Smooth muscle cell (in vitro differentiated cells): Measurements from ENCODE around the gene SYNJ2. TPM values are rescaled to one million over a fixed set of nuclear protein-coding genes. Genes with fewer than 3 reads are reported as not detected.

Source experiments
- DNase-seq: peaks from one replicate; lab custom pipeline; 2025; ENCODE audit not compliant: unreplicated experiment; lab: John Stamatoyannopoulos, UW
- H2AFZ ChIP-seq: fragments of 200-600 bp; sonication (generic); 2 replicates; pipeline ENCODE4 v1.6.0; 2016; ENCODE audit warnings: antibody characterized with exemption, low read depth, mild to moderate bottlenecking
- H3F3A ChIP-seq: fragments of 200-600 bp; sonication (generic); 2 replicates; pipeline ENCODE4 v1.6.0; 2017; ENCODE audit warnings: antibody characterized with exemption, low read depth
- H3K27ac ChIP-seq: fragments of 200-600 bp; sonication (generic); 2 replicates; pipeline ENCODE4 v1.5.1; 2016; ENCODE audit warnings: low read depth, mild to moderate bottlenecking
- H3K27me3 ChIP-seq: fragments of 200-600 bp; sonication (generic); 2 replicates; pipeline ENCODE4 v1.6.1; 2016; ENCODE audit warnings: low read depth, mild to moderate bottlenecking
- H3K36me3 ChIP-seq: fragments of 200-600 bp; sonication (generic); 2 replicates; pipeline ENCODE4 v1.5.1; 2016; ENCODE audit warnings: low read depth
- H3K4me1 ChIP-seq: fragments of 200-600 bp; sonication (generic); 2 replicates; pipeline ENCODE4 v1.5.1; 2016; ENCODE audit warnings: low read depth
- H3K4me2 ChIP-seq: fragments of 200-600 bp; sonication (generic); 2 replicates; pipeline ENCODE4 v1.6.0; 2016; ENCODE audit warnings: mild to moderate bottlenecking
- H3K4me3 ChIP-seq: fragments of 200-600 bp; sonication (generic); 2 replicates; pipeline ENCODE4 v1.5.1; 2016; ENCODE audit warnings: mild to moderate bottlenecking
- H3K79me2 ChIP-seq: fragments of 200-600 bp; sonication (generic); 2 replicates; pipeline ENCODE4 v1.6.0; 2016; ENCODE audit warnings: low read depth, mild to moderate bottlenecking
- H3K9ac ChIP-seq: fragments of 200-600 bp; sonication (generic); 2 replicates; pipeline ENCODE4 v1.6.0; 2016; ENCODE audit warnings: low read depth
- H3K9me3 ChIP-seq: fragments of 200-600 bp; sonication (generic); replicated peaks from 2 replicates; pipeline ENCODE4 v1.5.1; 2016; ENCODE audit warnings: low read depth
- H4K20me1 ChIP-seq: fragments of 200-600 bp; sonication (generic); 2 replicates; pipeline ENCODE4 v1.6.0; 2016; ENCODE audit warnings: low read depth
- WGBS: methylation state at CpG from one replicate; pipeline ENCODE4 v1.1.7; 2016; ENCODE audit warnings: low lambda C conversion rate; 5-methylcytosine and 5-hydroxymethylcytosine counted together
- polyA plus RNA-seq: library from polyadenylated mRNA; unstranded; fragments of >200 nt; fragmentation: Nextera tagmentation; extraction: Ambion mirVana; gene quantifications from 2 replicates; pipeline ENCODE4 v1.2.1, GENCODE V29; 2016
- total RNA-seq: library from RNA; depleted of rRNA; stranded (reverse); fragments of >200 nt; gene quantifications from 2 replicates; pipeline ENCODE4 v1.2.3, GENCODE V29; 2014
- TF ChIP-seq, protein P1 (sequence below): fragments of 200-600 bp; sonication (generic); IDR thresholded peaks from 2 replicates; pipeline ENCODE4 v1.5.1; 2017; ENCODE audit warnings: borderline replicate concordance, mild to moderate bottlenecking, antibody characterized with exemption; ENCODE audit not compliant: insufficient read depth, poor library complexity, severe bottlenecking

Gene SYNJ2
- total and polyA plus RNA-seq, 2 experiments from 2014 or later: 6.0 to 6.1 TPM

DNA sequence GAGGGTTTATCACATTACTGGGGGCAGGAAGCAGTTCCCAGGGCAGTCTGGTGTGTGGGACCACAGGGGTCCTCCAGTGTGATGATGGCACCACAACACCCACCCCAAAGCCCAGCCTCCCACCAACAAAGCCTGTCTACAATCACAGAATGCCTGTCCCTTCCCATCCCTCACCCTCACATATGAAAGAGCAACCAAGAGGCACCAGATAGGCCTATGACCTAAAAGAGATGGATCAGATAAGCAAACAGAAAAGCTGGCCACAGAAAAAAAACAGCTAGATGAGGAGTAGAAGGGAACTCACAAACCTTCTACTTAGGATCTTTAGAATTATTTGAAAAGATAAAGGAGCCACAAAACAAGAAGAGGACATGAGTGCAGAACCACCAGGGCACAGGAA lies 132.1 kb downstream of the SYNJ2 start:
- no peaks in the 10 kb centered on the region for H4K20me1 ChIP-seq
- H3K27me3 ChIP-seq: no peaks in the 10 kb centered on the region
- no peaks in the 10 kb centered on the region for H3K9me3 ChIP-seq
- H3K9ac ChIP-seq: no peak overlapping the region
- H3K4me2 ChIP-seq: no peak overlapping the region
- no peak for DNase-seq
- no peak overlapping the region for H3K4me3 ChIP-seq
- H3K27ac ChIP-seq: no peak overlapping the region
- H3K79me2 ChIP-seq: no peaks in the 10 kb centered on the region
- TF ChIP-seq, protein P1, sequence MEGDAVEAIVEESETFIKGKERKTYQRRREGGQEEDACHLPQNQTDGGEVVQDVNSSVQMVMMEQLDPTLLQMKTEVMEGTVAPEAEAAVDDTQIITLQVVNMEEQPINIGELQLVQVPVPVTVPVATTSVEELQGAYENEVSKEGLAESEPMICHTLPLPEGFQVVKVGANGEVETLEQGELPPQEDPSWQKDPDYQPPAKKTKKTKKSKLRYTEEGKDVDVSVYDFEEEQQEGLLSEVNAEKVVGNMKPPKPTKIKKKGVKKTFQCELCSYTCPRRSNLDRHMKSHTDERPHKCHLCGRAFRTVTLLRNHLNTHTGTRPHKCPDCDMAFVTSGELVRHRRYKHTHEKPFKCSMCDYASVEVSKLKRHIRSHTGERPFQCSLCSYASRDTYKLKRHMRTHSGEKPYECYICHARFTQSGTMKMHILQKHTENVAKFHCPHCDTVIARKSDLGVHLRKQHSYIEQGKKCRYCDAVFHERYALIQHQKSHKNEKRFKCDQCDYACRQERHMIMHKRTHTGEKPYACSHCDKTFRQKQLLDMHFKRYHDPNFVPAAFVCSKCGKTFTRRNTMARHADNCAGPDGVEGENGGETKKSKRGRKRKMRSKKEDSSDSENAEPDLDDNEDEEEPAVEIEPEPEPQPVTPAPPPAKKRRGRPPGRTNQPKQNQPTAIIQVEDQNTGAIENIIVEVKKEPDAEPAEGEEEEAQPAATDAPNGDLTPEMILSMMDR: no peak
- H3K4me1 ChIP-seq: no peaks in the 10 kb centered on the region
- no peaks in the 10 kb centered on the region for H3K36me3 ChIP-seq
- H3F3A ChIP-seq: no peaks in the 10 kb centered on the region
- H2AFZ ChIP-seq: no peak overlapping the region

DNA sequence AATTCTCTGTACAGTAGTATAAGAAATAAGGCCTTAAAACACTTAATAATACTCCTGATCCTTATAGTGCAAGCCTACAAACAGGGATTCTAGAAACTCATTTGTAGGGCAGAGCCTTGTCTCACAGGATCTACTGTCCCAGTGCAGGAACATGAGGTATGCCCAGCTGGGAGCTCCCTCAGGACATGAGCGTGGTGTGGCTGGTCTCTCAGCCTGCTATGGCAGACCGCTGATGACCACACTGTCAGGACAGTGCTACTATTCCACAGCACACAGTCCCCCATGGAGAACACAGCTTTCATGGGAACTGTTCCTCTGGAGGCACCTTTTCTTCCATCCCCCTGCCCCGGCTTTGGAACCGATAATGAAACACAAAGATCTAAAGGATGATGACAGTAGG lies 133.4 kb downstream of the SYNJ2 start:
- H4K20me1 ChIP-seq: no peaks in the 10 kb centered on the region

DNA sequence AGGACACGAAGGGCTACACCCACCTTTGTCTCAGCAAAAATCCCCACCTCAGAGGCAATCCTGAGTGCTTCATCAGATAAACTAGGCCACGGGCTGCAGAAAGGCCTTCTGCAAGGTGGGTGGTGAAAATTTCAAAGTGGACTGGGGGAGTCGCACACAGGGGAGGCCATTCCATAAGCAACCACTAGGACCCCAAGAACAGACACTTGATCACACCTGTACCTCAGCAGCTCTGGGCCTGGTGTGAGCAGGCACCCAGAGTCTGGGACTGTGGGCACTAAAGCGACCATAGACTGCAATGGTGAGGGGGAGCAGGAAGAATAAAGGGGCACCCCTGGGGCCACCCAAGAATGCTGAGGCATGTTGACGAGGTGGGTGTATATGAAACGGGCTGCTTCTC lies 133.8 kb downstream of the SYNJ2 start:
- H3K9me3 ChIP-seq: no peaks in the 10 kb centered on the region
- H3K4me2 ChIP-seq: no peak overlapping the region
- TF ChIP-seq, protein P1: no peak
- no peaks in the 10 kb centered on the region for H3F3A ChIP-seq
- H3K27ac ChIP-seq: no peak overlapping the region
- H3K4me3 ChIP-seq: no peak overlapping the region
- no peak overlapping the region for H3K9ac ChIP-seq
- H3K79me2 ChIP-seq: no peaks in the 10 kb centered on the region
- no peaks in the 10 kb centered on the region for H3K36me3 ChIP-seq
- 93% methylated on average over 6 of the region's 6 CpGs for WGBS
- H3K27me3 ChIP-seq: no peaks in the 10 kb centered on the region
- H3K4me1 ChIP-seq: no peaks in the 10 kb centered on the region
- H2AFZ ChIP-seq: no peak overlapping the region
- no peaks in the 10 kb centered on the region for H4K20me1 ChIP-seq
- no peak for DNase-seq

More for the DNA sequence above, 133.4 kb downstream of the SYNJ2 start:
- Histone ChIP-seq H3K9ac (no peak overlapping the region), H2AFZ (no peak overlapping the region), H3K27ac (no peak overlapping the region), H3K4me3 (no peak overlapping the region), H3K36me3 (no peaks in the 10 kb centered on the region), H3K4me2 (no peak overlapping the region), H3K27me3 (no peaks in the 10 kb centered on the region), H3F3A (no peaks in the 10 kb centered on the region), H3K79me2 (no peaks in the 10 kb centered on the region), H3K4me1 (no peaks in the 10 kb centered on the region), H3K9me3 (no peaks in the 10 kb centered on the region)
- no peak for DNase-seq
- TF ChIP-seq, protein P1: no peak
- 92% methylated on average over 4 of the region's 4 CpGs for WGBS

DNA sequence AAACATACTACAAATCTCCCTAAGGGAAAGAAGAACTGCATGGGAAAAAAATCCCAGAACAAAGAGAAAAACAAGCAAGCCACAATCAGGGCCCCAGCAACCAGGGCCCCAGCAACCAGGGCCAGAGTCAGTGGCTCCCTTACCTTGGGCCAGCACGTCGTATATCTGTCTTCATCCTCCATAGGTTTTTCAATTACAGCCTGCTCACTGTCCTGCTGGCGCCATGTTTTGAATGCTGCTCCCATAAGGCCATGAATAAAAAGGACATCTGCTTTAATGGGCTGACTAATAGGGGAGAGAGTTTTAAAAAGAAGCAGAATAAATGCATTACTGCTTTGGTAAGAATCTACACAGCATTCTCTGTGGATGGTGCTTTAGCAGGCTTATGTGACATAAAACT lies 137.2 kb downstream of the SYNJ2 start:
- 96% methylated on average over 3 of the region's 3 CpGs for WGBS

More for the DNA sequence above, 137.2 kb downstream of the SYNJ2 start:
- no peak overlapping the region for H2AFZ ChIP-seq
- no peaks in the 10 kb centered on the region for H3K27me3 ChIP-seq
- H4K20me1 ChIP-seq: no peaks in the 10 kb centered on the region
- H3F3A ChIP-seq: no peaks in the 10 kb centered on the region
- no peaks in the 10 kb centered on the region for H3K36me3 ChIP-seq
- peaks cover 3% of the 10 kb centered on the region for H3K4me1 ChIP-seq
- H3K4me3 ChIP-seq: no peak overlapping the region
- no peak overlapping the region for H3K4me2 ChIP-seq
- H3K79me2 ChIP-seq: no peaks in the 10 kb centered on the region
- DNase-seq: no peak
- H3K27ac ChIP-seq: no peak overlapping the region
- H3K9me3 ChIP-seq: no peaks in the 10 kb centered on the region
- no peak overlapping the region for H3K9ac ChIP-seq
- TF ChIP-seq, protein P1: no peak
